ENCODE measurements around the gene NCS1. TPM values are rescaled to one million over a fixed set of nuclear protein-coding genes. Genes with fewer than 3 reads are reported as not detected.

Gene NCS1
- 100 to 1,000 TPM; 194 to 196 TPM for total RNA-seq
- long read RNA-seq, donor 1, full-length matches to known transcripts: 50 of 96 reads
- long read RNA-seq, donor 1, partial matches to known transcripts: 43 of 96 reads
- long read RNA-seq, donor 1, other reads (novel, unspliced or antisense): 3 of 96 reads
- long read RNA-seq, donor 2, full-length matches to known transcripts: 9 of 80 reads
- long read RNA-seq, donor 2, partial matches to known transcripts: 2 of 80 reads
- long read RNA-seq, donor 2, other reads (novel, unspliced or antisense): 69 of 80 reads

DNA sequence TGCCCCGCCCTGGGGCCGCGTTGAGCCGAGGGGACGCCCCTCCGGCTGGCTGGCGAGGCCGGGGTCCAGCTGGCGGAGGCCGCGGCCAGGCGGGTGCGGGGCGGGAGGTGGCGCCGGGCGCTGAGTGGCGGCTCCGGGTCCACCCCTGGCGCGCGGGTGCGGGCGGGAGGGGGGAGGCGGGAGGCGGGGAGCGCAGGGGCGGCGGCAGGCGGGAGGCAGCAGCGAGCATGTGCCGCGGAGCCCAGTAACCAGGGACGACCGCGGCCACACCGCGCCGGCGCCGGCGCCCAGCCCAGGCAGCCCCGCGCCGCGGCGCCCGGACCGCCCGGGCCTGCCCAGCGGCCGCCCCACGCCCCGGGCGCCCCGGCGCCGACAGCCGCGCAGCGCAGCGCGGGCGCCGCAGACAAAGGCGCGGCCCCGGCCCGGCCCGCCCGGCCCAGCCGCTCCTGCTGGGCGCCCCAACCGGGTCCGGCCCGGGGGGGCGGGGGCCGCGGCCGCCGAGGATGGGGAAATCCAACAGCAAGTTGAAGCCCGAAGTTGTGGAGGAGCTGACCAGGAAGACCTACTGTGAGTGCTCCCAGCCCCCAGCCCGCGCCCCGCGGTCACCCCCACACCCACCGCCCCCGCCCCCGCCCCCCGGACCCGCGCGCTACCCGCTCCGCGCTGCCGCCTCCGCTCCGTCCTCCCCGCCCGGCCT, at the start of gene NCS1:
Gene NCS1, plus strand, starts transcription at position 244 of the 697 bp plus-strand sequence. Its CDS starts 260 bp downstream, at position 504.
- DNase-seq (ENCODE audit: low spot score): peak; percentile 93
- intact Hi-C loops (cut with DNase I): loop anchor here in 1 of 2 donors (5.0 kb wide), 1 partner anchor 45 kb away; no protein-coding TSS in a partner anchor

DNA sequence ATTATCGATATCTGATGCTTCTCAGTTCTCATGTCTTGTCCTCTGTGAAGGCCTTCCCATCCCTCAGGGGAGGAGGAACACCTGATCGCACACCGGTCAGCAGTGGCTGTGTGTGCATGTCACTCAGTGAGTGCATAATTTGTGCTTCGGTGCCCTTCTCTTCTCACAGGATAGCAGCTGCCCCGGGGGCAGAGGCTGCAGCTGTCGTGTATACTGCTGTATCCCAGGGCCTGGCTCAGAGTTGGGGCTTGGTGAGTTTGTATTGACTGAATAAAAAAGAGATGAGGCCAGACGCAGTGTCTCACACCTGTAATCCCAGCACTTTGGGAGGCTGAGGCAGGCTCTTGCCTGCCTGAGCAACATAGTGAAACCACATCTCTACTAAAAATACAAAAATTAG, 49.7 kb upstream of the NCS1 start:
- DNase-seq (ENCODE audit: low spot score): no peak
- intact Hi-C loops (cut with DNase I): loop anchor here in 1 of 2 donors (10.0 kb wide), 1 partner anchor 222 kb away; no protein-coding TSS in a partner anchor

DNA sequence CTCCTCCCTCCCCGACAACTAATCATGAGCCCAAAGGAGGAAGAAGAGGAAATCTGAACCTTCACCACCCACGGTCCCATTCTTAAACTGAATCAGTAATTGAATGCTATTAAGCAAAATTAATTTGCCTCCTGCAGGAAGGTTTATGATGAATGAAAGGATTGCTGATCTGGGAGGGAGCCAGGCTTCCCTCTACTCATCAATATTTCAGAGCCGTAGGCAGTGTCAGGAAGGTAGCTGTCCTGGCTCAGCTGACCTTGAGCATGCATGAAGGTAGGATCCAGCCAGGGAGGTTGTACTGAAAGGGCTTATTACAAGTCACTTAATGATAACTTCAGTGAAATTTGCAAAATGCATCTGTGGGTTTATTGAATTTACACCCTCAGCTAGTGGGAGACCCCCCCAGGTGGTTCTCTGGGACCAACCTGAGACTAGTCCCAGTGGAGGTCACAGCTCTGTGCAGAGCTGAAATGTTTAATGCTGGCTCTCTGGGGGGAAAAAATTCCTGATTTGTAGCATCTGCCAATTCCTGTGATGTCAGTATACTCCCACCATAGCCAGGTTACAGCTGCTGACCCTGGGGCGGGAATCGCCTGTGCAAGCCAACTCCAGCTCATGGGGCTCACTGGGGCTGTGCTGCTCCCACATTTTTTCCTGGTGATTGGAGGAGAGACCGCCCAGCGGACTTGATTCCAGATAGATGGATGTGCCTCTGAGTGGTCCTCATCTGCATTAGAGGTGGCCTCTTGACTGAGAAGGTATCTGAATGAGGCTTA, 47.9 kb upstream of the NCS1 start:
- intact Hi-C loops (cut with DNase I): loop anchor here in 1 of 2 donors (10.0 kb wide), 1 partner anchor 221 kb away; no protein-coding TSS in a partner anchor
- DNase-seq (ENCODE audit: low spot score): no peak

DNA sequence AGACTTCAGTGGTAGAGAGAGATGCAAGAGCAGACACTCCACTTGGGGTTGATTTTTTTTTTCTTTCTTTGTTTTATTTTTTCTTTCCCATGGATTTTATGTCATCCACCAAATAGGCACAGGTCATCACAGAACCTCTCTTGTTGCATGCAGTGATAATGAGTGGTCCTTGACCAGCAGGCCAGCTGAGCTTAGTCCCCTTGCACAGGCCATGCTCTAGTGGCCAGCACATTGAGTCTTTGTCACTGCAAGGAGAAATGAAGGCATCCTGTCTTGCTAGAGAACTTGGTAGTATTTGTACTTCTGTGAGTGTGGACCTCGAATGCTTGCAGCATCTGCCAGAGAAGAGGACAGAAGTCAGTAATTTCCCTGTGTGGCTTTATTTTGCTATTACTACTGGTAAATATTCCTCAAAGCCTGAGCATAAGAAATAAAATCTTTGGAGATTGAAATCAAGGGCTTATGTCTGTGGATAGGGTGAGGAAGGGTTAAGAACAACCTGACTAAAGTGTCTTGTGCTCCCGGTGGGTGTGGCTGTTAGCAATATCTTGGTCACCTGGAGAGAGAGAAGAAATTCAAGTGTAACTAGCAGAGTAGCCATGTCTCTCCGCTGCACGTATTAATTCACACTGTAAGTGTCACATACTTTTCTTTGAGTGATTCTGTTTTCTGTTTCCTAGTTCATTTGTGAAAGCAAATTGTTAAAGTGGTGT, 45.3 kb upstream of the NCS1 start:
- intact Hi-C loops (cut with DNase I): loop anchor here in 1 of 2 donors (5.0 to 10.0 kb wide), 2 partner anchors 45 to 218 kb away; partner anchors contain the start of gene NCS1
- DNase-seq (ENCODE audit: low spot score): no peak

DNA sequence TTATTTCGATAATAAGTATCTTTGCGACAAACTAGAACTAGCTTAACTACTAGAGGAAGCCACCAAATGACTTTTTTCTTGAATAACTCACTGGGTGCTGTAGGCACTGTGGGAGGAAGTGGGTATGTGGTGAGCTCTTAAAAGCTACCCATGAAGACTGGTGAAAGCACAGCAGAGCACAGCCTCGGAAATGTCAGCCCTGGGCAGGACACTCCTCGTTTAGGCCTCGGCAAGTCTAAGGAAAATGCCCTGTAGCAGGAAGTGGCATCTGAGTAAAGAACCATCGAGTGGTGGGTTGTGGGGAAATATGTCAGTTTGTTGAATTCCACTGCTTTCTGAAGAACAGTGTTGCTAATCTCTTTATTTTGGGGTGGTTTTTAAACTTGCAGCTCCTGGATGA, 44.0 kb upstream of the NCS1 start:
- intact Hi-C loops (cut with DNase I): loop anchor here in 1 of 2 donors (5.0 to 10.0 kb wide), 2 partner anchors 44 to 217 kb away; partner anchors contain the start of gene NCS1
- no peak for DNase-seq (ENCODE audit: low spot score)

DNA sequence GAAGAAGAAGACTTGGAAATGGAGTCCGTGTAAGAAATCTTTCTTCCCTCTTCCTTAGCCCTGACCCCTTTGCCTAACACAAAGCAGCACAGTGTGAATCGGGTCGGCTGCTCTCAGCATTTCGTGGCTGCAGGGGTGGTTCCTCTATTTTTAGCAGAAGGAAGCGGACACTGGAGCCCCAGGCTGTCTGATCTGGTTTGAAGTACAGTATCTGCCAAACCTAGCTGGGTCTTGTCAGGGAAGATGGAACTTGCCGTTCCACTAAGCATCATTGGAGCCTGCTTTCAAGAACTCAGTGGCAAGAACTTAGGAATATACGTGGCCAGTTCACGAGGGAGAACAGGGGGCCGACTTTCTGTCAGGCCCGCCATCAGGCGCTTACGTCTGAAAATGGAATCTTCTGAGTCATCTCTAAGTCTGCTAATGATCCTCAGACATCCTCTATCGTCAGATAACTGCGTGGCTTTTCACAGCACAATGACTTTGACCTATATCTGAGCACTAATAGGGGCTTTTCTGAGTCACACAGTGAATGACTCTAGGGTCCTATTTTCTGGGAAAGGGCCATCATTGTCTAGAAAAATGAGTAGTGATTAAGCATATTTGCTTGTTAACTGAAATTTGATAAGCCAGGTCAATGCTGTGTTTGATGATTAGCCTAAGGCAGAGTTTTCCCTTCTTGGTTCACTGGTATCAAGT, 43.3 kb upstream of the NCS1 start:
- DNase-seq (ENCODE audit: low spot score): peak; percentile 94
- intact Hi-C loops (cut with DNase I): loop anchor here in 1 of 2 donors (5.0 to 10.0 kb wide), 2 partner anchors 43 to 216 kb away; partner anchors contain the start of gene NCS1

DNA sequence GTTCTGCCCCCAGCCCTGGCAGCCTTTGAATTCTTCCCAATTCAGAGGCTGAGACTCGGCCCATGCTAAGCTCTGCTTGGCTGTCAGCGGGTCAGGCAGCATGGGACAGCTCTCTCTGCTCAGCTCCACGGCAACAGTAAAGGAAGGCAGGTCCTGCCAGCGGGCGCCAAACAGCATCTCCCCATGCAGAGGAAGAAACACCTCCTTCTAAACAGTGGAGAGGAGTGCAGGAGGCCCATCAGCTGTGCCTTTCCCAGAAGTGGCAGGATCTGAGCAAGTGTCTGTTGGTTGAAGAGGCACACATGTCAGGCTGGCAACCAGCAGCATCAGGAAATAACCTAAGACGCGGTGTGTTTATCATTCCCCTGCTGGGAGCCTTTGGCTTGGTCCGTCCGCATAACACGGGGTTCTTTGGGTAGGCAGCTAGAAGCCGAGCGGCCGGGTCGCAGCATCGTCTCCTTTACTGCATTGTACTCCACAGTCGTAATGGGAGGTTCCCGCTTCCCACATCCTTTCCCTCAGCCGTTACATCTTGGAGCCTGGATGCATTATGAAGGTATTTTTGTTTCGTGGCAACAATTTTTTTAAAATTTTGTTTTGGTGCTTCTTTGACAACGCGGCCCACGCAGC, 42.7 kb upstream of the NCS1 start:
- intact Hi-C loops (cut with DNase I): loop anchor here in 1 of 2 donors (5.0 to 10.0 kb wide), 2 partner anchors 43 to 215 kb away; partner anchors contain the start of gene NCS1
- DNase-seq (ENCODE audit: low spot score): no peak

DNA sequence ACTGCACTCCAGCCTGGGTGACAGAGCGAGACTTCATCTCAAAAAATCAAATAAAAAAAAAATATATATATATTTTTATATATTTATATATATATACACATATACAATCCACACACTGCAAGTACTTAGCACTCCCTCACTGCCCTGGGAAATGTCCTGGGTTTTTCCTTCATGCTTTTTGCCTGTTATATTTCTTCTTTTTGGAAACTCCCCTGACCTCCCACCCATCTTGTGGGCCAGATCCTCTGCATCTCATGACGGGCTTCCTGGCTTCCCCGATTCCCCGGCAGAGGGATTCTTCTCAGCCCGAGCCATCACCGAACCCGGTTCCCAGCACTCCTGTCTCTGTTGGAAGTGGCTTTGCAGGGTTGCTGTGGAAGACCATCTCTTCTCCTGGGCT, 39.5 kb upstream of the NCS1 start:
- DNase-seq (ENCODE audit: low spot score): no peak
- intact Hi-C loops (cut with DNase I): no loop called here

DNA sequence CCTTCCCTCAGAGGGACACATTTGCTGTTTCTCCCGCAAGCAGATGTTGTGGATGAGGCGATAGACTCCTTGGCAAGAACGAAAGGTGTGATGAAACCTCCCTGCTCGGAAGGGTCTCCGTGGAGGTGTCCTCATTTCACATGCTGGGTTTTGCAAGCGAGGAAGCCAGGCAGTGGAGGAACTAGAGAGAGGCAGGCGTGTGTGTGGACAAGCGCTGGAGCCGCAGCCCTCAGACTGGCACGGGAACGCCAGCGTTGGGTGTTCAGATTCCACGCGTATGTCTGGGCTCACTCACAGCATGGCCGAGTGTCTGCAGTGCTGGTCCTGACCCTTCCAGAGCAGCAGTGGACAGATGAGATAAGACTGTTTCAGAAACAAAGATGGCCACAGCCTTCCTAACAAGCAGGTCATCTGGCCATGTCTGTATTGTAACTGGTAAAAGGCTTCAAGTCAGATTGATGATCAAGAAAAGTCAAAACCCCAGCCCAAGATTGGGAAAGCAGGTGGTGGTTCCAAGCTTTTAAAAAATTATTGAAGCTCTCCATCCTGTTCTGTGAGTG, 35.0 kb upstream of the NCS1 start:
- intact Hi-C loops (cut with DNase I): no loop called here
- no peak for DNase-seq (ENCODE audit: low spot score)

DNA sequence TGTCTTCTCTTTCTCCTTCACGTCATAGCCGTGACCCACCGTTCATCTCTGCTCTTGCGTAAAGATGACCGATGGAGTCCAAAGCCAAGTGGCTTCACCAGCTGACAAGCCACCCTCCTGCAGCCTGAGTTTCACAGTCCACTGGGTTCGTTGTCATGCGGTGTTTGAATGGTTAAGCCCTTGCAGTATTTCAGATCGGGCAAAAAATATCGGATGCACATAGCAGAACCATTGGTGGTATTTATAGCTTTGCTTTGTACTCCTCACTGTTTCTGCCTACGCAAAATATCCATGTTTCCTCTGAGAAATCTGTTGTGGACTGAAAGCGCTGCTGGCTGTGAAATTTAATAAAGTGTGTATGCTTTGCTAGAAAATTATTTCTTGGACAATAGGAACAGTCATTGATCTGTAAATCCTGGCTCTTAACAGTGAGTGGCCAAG, 34.5 kb upstream of the NCS1 start:
- no peak for DNase-seq (ENCODE audit: low spot score)
- intact Hi-C loops (cut with DNase I): no loop called here

DNA sequence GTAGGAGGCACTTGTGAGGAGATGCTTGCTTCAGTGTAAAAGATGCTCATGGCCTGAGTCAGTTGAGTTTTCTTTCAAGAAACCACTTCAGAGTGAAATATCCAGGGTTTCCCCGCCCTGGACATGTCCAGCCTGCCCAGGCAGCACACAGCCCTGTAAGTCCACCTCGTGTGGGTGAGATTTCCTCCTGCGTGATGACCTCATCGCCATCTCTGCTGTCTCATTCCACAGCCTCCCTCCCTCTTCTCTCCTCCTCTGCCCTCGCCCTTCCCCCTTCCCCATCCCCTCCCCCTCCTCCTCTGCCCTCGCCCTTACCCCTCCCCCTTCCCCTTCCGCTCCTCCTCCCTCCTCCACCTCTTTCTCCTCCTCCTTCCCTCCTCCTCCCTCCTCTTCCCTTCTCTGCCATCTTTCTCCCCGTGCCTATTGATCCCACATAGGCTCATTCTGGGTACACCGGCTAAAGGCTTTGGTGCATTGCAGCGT, 34.0 kb upstream of the NCS1 start:
- intact Hi-C loops (cut with DNase I): no loop called here
- no peak for DNase-seq (ENCODE audit: low spot score)

DNA sequence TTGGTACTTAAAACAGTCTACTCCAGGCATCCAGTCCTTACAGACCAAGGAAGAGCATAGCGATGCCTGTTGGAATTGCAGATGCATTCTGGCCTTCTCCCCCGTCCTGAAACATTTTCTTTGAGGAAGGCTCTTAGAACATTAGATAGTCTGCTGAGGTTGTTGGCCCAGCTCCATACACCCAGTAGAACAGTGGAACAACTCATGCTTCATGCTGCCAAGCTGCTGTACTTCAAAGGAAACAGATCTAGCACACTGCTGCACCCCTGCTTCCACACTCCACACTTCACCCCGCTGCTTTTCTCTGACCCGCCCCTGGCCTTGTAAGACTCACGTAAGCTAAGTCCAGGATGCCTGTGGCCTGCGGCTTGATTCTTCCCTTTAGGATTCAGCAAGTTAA, 33.4 kb upstream of the NCS1 start:
- intact Hi-C loops (cut with DNase I): no loop called here
- DNase-seq (ENCODE audit: low spot score): peak; percentile 88

DNA sequence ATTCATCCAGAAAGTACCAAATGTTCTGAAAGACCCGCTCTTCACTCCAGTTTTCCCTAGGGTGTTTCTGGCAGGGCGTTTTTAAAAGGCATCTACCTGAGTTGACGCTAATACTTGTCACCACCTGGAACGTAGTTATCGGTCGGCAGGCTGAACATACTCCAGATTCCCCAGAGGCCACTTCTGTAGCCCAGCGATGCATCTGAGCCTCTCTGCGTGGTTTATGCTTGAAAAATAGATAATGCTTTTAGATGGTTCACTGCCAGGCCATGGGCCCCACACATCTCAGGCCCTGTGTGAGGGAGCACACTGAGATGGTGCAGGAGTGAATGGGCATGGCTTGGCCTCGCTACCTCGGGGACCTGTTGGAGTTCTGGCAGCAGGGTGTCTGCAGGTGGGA, 33.0 kb upstream of the NCS1 start:
- intact Hi-C loops (cut with DNase I): no loop called here
- no peak for DNase-seq (ENCODE audit: low spot score)

DNA sequence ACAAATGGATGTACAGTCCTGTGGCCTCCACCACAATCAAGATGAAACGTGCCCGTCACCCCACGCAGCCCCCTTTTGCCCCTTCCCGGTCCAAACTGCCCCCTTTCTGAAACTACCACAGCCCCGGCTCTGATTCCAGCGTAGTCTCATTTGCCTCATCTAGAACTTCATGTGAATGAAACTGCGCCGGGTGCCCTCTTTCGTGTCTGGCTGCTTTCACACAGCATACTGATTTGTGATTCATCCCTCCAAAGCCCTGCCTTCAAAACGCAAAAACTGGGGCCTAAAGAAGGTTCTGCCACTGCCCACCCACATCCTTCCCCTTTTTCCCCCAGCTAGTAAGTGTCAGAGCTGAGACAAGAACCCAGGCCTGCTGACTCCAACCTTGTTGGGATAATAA, 31.5 kb upstream of the NCS1 start:
- intact Hi-C loops (cut with DNase I): no loop called here
- no peak for DNase-seq (ENCODE audit: low spot score)

DNA sequence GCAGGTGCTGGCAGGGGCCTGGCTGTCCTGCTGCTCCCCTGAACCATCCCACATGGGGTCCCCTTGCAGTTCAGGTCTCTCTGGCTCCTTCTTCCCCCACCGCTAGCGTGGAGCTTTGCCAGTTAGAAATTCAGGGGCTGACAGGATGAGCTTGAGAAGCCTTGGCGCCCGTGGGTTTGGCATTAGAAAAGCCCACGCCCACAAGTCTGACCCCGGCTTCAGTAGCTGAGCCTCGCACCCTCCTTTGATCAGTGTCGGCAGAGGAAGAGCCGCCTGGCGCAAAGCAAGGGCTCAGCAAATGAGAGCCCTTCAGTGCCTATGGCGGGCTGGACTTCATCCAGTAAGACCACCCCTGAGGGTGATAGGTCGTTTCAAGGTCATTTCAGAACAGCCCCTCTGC, 30.1 kb upstream of the NCS1 start:
- intact Hi-C loops (cut with DNase I): no loop called here

DNA sequence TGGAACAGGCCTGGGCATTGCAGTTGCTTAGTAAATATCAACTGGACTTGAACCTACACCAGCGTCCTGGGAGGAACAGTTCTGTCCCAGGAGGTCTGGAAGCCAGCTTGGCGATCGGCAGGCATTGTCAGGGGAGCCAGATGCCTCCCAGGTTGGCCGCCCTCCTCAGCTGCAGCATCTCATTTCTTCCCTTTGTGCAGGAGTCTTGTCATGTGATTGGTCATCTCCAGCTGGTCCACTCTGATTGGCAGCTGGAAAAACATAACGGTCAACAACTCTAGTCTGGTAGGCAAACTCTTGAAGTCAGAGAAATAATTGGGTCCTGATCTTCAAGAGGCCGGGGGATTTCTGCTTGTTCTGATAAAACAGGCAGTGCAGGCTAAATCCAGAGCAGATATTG, 29.6 kb upstream of the NCS1 start:
- intact Hi-C loops (cut with DNase I): no loop called here

More for the DNA sequence above, 30.1 kb upstream of the NCS1 start:
- DNase-seq (ENCODE audit: low spot score): no peak

DNA sequence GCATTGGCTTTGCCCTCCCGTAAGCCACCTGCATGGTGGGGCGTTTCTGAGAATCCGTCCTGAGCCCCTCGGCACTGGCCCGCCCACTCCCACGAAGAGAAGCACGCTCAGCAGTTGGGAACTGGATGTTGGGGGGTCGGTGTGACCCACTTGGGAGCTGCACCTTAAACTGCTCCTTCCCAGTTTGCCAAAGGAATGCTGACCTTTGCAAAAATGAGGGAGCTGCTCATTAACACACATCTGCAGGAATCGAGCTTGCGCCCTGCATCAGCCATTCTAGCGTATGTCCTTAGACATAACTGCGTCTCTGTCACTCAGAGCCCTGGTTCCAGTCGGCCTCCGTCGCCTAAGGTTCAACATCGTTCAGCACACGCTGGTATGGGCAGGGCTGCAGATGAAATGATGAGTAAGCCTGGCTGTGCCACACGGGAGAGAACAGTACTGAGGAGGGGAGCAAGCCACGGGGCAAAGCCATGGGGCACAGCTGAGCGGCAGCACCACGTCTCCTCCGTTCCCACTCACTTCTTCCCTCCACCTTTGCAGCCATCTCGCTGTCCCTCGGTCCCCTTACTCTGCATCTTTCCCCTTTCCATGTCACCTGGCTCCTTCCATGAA, 28.8 kb upstream of the NCS1 start:
- intact Hi-C loops (cut with DNase I): no loop called here

More for the DNA sequence above, 29.6 kb upstream of the NCS1 start:
- no peak for DNase-seq (ENCODE audit: low spot score)

More for the DNA sequence above, 28.8 kb upstream of the NCS1 start:
- no peak for DNase-seq (ENCODE audit: low spot score)

Measured in posterior vena cava (tissue), 2 donors.